Transverse colon (tissue), 4 donors: ENCODE results near the gene SKA1. TPM values are rescaled to one million over a fixed set of nuclear protein-coding genes. Genes with fewer than 3 reads are reported as not detected.

Experiments used
- DNase-seq: peaks from one replicate; pipeline ENCODE4 v3.0.0-alpha.2; 2019
- H3K27ac ChIP-seq, 4 donors: fragments of 200-600 bp; sonication (generic); 2 replicates each; pipeline ENCODE4 v1.5.1; 2016 to 2018; ENCODE audit warnings: inconsistent platforms in 4 of 4
- H3K27me3 ChIP-seq: fragments of 200-600 bp; sonication (generic); 2 replicates; pipeline ENCODE4 v1.5.1; 2017; ENCODE audit warnings: inconsistent platforms
- H3K36me3 ChIP-seq, 4 donors: fragments of 200-600 bp; sonication (generic); 2 replicates each; pipeline ENCODE4 v1.5.1; 2017 to 2019; ENCODE audit warnings: inconsistent platforms in 4 of 4
- H3K4me1 ChIP-seq, 4 donors: fragments of 200-600 bp; sonication (generic); 2 replicates each; pipeline ENCODE4 v1.5.1; 2017 to 2020; ENCODE audit warnings: inconsistent platforms in 4 of 4
- H3K4me3 ChIP-seq, 4 donors: fragments of 200-600 bp; sonication (generic); 1 replicate in 1 of 4; 2 replicates in 3 of 4; pipeline versions ENCODE4 v1.5.1 to v1.6.1; 2017 to 2019; ENCODE audit warnings: inconsistent platforms in 4 of 4
- H3K9me3 ChIP-seq, 2 donors: fragments of 200-600 bp; sonication (generic); 2 replicates each; pipeline ENCODE4 v1.5.1; 2017 to 2019; ENCODE audit warnings: inconsistent platforms in 2 of 2
- EP300 ChIP-seq: sonication (generic); formaldehyde crosslinking; IDR thresholded peaks from one replicate; pipeline ENCODE4 v1.6.1; 2017; ENCODE audit warnings: antibody characterized with exemption, low read depth
- POLR2A ChIP-seq: fragments of 450-650 bp; IDR thresholded peaks from one replicate; pipeline ENCODE4 v1.6.1; 2016; ENCODE audit warnings: antibody characterized with exemption, mild to moderate bottlenecking, moderate library complexity
- POLR2AphosphoS5 ChIP-seq, 3 donors: sonication (generic); formaldehyde crosslinking; IDR thresholded peaks; one replicate each; pipeline ENCODE4 v1.6.1; 2016; ENCODE audit warnings: antibody characterized with exemption in 3 of 3
- WGBS, 2 donors: methylation state at CpG; one replicate each; pipeline ENCODE4 v1.1.5; 2018; ENCODE audit warnings: low coverage in 1 of 2; 5-methylcytosine and 5-hydroxymethylcytosine counted together
- in situ Hi-C, 4 donors: fragments of 200-750 bp; cut with MboI; loops; one replicate each; pipeline versions ENCODE4 v1.15.0 to v1.15.1; 2017; ENCODE audit warnings: low sequenced_read_pairs in 3 of 4, low pct_ligation_motif_present in 1 of 4, low pct_unique_long_range_greater_than_20kb in 1 of 4
- intact Hi-C: fragments of 100-400 bp; cut with DNase I; formaldehyde crosslinking; loops from one replicate; pipeline ENCODE4 v1.15.1; 2023; ENCODE audit warnings: low total_unique reads
- total RNA-seq, 4 donors: library from RNA; depleted of rRNA; stranded (reverse); fragments of >200 nt; gene quantifications; one replicate each; pipeline ENCODE4 v1.1.0, GENCODE V29; 2016
- TF ChIP-seq, protein P1 (sequence below), 5 experiments: fragments of 200-600 bp in 3 of 5; fragments of 450-650 bp in 2 of 5; sonication (generic) in 3 of 5; IDR thresholded peaks; 1 replicate in 2 of 5; 2 replicates in 3 of 5; pipeline ENCODE4 v1.5.1; 2016 to 2017; ENCODE audit warnings: antibody characterized with exemption in 5 of 5, inconsistent platforms in 3 of 5, mild to moderate bottlenecking in 2 of 5, moderate library complexity in 1 of 5

SKA1 gene
- total RNA-seq, 4 donors from 2014 or later = 0.14 to 4.2 TPM; not detected in 2

DNA sequence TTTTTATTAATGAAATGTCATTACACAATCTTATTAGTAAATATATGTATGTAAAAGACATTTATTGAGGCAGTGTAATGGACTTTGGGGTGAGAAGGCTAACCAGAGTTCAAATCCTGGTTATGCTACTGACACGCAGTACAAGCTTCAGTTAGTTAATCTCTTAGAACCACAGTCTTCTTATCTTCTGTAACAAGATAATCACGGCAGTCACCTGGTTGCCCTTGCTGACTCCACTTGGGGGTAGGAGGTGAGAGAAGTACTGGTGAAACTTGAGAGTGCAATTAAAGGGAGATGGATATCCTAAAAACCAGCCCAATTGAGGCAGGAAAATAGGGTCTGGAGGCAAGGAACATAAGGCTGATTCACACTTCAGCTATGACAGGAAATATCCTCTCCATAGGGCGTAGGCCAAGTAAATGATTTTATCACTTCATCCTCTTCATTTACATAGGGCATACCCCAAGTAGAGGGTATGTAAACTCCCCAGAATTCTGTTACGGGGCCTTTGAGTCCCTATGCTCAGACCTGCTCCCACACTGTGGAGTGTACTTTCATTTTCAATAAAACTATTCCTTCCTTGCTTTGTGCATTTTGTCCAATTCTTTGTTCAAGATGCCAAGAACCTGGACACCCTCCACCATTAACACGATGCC lies 21.3 kb downstream of the SKA1 start:
- Histone ChIP-seq H3K4me3 (no peak overlapping the region), H3K36me3 (no peaks in the 10 kb centered on the region), H3K4me1 (no peaks in the 10 kb centered on the region), H3K27me3 (peaks cover 8% of the 10 kb centered on the region), H3K9me3 (no peaks in the 10 kb centered on the region), H3K27ac (no peak overlapping the region)
- in situ Hi-C loops (no loop called here), intact Hi-C loops (no loop called here)
- no peak for DNase-seq
- no peak for TF ChIP-seq POLR2A
- no peak for TF ChIP-seq EP300
- no peak for TF ChIP-seq POLR2AphosphoS5 (IDR thresholded peaks at IDR 0.05)
- TF ChIP-seq, protein P1, sequence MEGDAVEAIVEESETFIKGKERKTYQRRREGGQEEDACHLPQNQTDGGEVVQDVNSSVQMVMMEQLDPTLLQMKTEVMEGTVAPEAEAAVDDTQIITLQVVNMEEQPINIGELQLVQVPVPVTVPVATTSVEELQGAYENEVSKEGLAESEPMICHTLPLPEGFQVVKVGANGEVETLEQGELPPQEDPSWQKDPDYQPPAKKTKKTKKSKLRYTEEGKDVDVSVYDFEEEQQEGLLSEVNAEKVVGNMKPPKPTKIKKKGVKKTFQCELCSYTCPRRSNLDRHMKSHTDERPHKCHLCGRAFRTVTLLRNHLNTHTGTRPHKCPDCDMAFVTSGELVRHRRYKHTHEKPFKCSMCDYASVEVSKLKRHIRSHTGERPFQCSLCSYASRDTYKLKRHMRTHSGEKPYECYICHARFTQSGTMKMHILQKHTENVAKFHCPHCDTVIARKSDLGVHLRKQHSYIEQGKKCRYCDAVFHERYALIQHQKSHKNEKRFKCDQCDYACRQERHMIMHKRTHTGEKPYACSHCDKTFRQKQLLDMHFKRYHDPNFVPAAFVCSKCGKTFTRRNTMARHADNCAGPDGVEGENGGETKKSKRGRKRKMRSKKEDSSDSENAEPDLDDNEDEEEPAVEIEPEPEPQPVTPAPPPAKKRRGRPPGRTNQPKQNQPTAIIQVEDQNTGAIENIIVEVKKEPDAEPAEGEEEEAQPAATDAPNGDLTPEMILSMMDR (IDR thresholded peaks at IDR 0.05) = no peak
- 86 to 93% methylated on average over 2 to 5 of the region's 5 CpGs for WGBS, 2 donors

DNA sequence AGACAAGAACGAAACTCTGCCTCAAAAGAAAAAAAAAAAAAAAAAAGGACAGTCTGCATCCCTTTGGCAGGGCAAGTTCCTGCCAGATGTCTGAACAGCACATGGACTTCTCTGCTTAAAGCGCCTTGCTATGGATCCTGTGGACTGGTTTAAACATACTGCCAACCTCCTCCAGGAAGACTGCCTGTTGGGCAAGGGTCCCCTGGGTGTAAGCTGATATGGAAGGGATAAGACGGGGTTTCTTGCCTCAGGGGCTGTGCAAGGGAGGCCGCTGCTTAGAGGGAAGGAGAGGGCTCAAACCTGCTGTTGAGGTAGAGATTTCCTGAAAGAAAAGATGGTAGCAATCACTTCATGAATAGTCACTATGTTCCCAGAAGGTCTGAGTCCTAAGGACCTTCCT lies 22.2 kb downstream of the SKA1 start:
- no peak overlapping the region for H3K4me3 ChIP-seq
- DNase-seq = no peak
- WGBS, 2 donors = 80 to 94% methylated on average over 1 to 4 of the region's 4 CpGs
- in situ Hi-C loops (no loop called here), intact Hi-C loops (no loop called here)
- no peak overlapping the region for H3K27ac ChIP-seq
- H3K27me3 ChIP-seq = peaks cover 16% of the 10 kb centered on the region
- TF ChIP-seq POLR2AphosphoS5 (IDR thresholded peaks at IDR 0.05) (no peak), POLR2A (no peak), EP300 (no peak)
- TF ChIP-seq, protein P1 (IDR thresholded peaks at IDR 0.05) = no peak
- H3K36me3 ChIP-seq = no peaks in the 10 kb centered on the region
- no peaks in the 10 kb centered on the region for H3K9me3 ChIP-seq
- peaks cover 0 to 4% (median 0%) of the 10 kb centered on the region in 4 donors for H3K4me1 ChIP-seq

DNA sequence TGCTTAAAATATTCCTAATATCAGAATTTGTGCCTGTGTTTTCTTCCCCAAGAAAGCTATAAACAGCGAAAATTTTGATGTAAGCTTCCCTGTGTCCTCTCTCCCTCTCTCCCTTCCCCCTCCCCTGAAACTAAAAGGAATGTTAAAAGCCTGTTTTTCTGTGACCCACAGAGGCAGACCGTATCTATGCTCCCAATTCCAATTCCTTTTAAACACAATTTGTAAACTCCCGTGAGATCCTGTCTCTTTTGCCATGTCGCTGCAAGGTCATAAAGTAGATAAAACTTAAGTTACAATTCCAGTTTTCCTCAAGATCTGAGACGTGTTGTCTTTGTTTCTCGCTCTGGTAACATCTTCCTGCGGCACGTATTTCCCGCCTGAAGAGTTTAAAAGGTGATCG lies 23.3 kb downstream of the SKA1 start:
- peaks cover 0 to 4% (median 0%) of the 10 kb centered on the region in 4 donors for H3K4me1 ChIP-seq
- H3K9me3 ChIP-seq = no peaks in the 10 kb centered on the region
- DNase-seq = no peak
- WGBS, 2 donors = 66 to 90% methylated on average over 3 to 10 of the region's 10 CpGs
- intact Hi-C loops = no loop called here
- no peak overlapping the region for H3K4me3 ChIP-seq
- peaks cover 27% of the 10 kb centered on the region for H3K27me3 ChIP-seq
- TF ChIP-seq, protein P1 (IDR thresholded peaks at IDR 0.05) = no peak
- TF ChIP-seq POLR2AphosphoS5 (IDR thresholded peaks at IDR 0.05) = no peak
- TF ChIP-seq POLR2A = no peak
- TF ChIP-seq EP300 = no peak
- in situ Hi-C loops = no loop called here
- no peak overlapping the region for H3K27ac ChIP-seq
- H3K36me3 ChIP-seq = no peaks in the 10 kb centered on the region

DNA sequence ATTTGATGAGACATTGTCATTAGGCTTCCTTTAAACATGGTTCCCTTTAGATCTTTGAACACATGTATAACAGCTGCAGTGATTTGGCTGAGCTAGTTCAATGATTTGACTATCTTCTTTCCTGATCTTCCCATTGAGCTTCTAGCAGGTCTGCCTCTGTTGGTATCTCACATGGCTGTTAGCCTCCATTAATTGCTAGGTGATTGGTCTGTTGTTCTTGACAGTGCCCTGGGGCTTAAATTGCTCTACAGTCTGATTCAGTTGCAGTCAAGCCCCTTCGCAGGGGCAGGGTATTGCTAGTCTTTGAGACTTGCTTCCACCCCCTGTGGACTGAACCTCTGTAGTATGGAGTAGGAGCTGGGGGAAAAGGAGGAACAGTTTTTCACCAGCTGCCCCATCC lies 24.1 kb downstream of the SKA1 start:
- DNase-seq = no peak
- in situ Hi-C loops (no loop called here), intact Hi-C loops (no loop called here)

More for the DNA sequence above, 24.1 kb downstream of the SKA1 start:
- WGBS, 2 donors = 92% methylated on average over 1 of the region's 1 CpG; no CpG with 5 or more reads in 1 of the 2 donors
- H3K27ac ChIP-seq = no peak overlapping the region
- H3K4me3 ChIP-seq = no peak overlapping the region
- TF ChIP-seq EP300 (no peak), POLR2AphosphoS5 (IDR thresholded peaks at IDR 0.05) (no peak), POLR2A (no peak)
- TF ChIP-seq, protein P1 (IDR thresholded peaks at IDR 0.05) = no peak
- H3K27me3 ChIP-seq = peaks cover 35% of the 10 kb centered on the region
- H3K9me3 ChIP-seq = no peaks in the 10 kb centered on the region
- H3K4me1 ChIP-seq = peaks cover 0 to 4% (median 0%) of the 10 kb centered on the region in 4 donors
- H3K36me3 ChIP-seq = no peaks in the 10 kb centered on the region
